K562 (cell line): ENCODE results near the gene RAB26. TPM values are rescaled to one million over a fixed set of nuclear protein-coding genes. Genes with fewer than 3 reads are reported as not detected.

ENCODE experiments used
- ASH1L ChIP-seq: fragments of 450-650 bp; IDR thresholded peaks from 2 replicates; pipeline ENCODE4 v1.6.1; 2018; ENCODE audit warnings: borderline replicate concordance, mild to moderate bottlenecking, low read depth; ENCODE audit not compliant: partially characterized antibody
- DNMT1 ChIP-seq: fragments of 450-650 bp; IDR thresholded peaks from 2 replicates; pipeline ENCODE4 v1.6.1; 2016; ENCODE audit warnings: antibody characterized with exemption, mild to moderate bottlenecking
- MAFF ChIP-seq: IDR thresholded peaks from 2 replicates; pipeline ENCODE4 v1.6.1; 2012; ENCODE audit warnings: low read length, improper control_type of control experiment
- NR2C1 ChIP-seq, 2 experiments: fragments of 450-650 bp; IDR thresholded peaks; 2 replicates each; pipeline ENCODE4 v1.6.1; 2017; ENCODE audit warnings: mild to moderate bottlenecking in 2 of 2, antibody characterized with exemption in 1 of 2, inconsistent platforms in 1 of 2, missing compliant biosample characterization in 1 of 2, missing genetic modification characterization in 1 of 2
- PHB2 ChIP-seq: fragments of 450-650 bp; IDR thresholded peaks from 2 replicates; pipeline ENCODE4 v1.6.1; 2017; ENCODE audit warnings: low read depth
- RFX7 ChIP-seq: fragments of 250-450 bp; sonication (Bioruptor Pico); IDR thresholded peaks from 2 replicates; pipeline ENCODE4 v1.5.1; 2021; ENCODE audit warnings: mild to moderate bottlenecking
- SPI1 ChIP-seq: IDR thresholded peaks from 2 replicates; pipeline ENCODE4 v1.6.1; 2011; ENCODE audit warnings: low read depth, low read length, control low read depth, borderline replicate concordance
- TOE1 ChIP-seq, 2 experiments: fragments of 450-650 bp in 1 of 2; sonication (generic) in 1 of 2; formaldehyde crosslinking in 1 of 2; IDR thresholded peaks; 2 replicates each; pipeline versions ENCODE4 v1.7.1 to v1.8.0; 2016 to 2022; ENCODE audit warnings: borderline replicate concordance in 2 of 2, mild to moderate bottlenecking in 2 of 2, antibody characterized with exemption in 1 of 2, inconsistent platforms in 1 of 2, low read depth in 1 of 2, missing genetic modification reagents in 1 of 2, moderate library complexity in 1 of 2
- ZNF146 ChIP-seq: IDR thresholded peaks from one replicate; pipeline ENCODE4 v1.6.1; 2018; ENCODE audit warnings: missing compliant biosample characterization; ENCODE audit not compliant: unreplicated experiment
- ZNF644 ChIP-seq: fragments of 200-800 bp; sonication (Bioruptor generic); IDR thresholded peaks from 2 replicates; pipeline ENCODE4 v1.6.1; 2016; ENCODE audit warnings: low read depth, missing genetic modification characterization, missing compliant biosample characterization
- polyA plus RNA-seq, 8 experiments: library from polyadenylated mRNA; depleted of rRNA in 4 of 8; stranded (reverse) in 5 of 8; unstranded in 3 of 8; fragments of >200 nt; fragmentation: Nextera tagmentation in 2 of 8; fragmentation: Illumina TruSeq in 1 of 8; extraction: Ambion mirVana in 2 of 8; extraction: Trizol in 1 of 8; gene quantifications; 2 replicates each; pipeline versions ENCODE4 v1.2.1 to v1.2.3, GENCODE V29; 2011 to 2014; ENCODE audit warnings: inconsistent platforms in 1 of 8, missing spikeins in 1 of 8
- total RNA-seq, 7 experiments: library from RNA; depleted of rRNA in 6 of 7; stranded (reverse); fragments of >200 nt in 6 of 7; fragmentation: Illumina TruSeq in 2 of 7; extraction: Trizol in 2 of 7; gene quantifications; 2 replicates each; pipeline versions ENCODE4 v1.2.1 to v1.2.3, GENCODE V29; 2011 to 2021; ENCODE audit warnings: low replicate concordance in 1 of 7
- TF ChIP-seq, protein P1 (sequence below): fragments of 250-450 bp; sonication (Bioruptor Pico); IDR thresholded peaks from 2 replicates; pipeline ENCODE4 v1.4.0; 2020; ENCODE audit warnings: mild to moderate bottlenecking, moderate library complexity
- TF ChIP-seq, protein P2 (sequence below): fragments of 250-450 bp; sonication (Bioruptor Pico); IDR thresholded peaks from 2 replicates; pipeline ENCODE4 v1.9.0; 2021; ENCODE audit warnings: mild to moderate bottlenecking
- TF ChIP-seq, protein P3 (sequence below), 3 experiments: fragments of 200-800 bp in 1 of 3; sonication (Bioruptor generic) in 1 of 3; sonication (generic) in 1 of 3; formaldehyde crosslinking in 1 of 3; IDR thresholded peaks; 2 replicates each; pipeline versions ENCODE4 v1.6.1 to v1.8.0; 2016 to 2022; ENCODE audit warnings: mild to moderate bottlenecking in 2 of 3, missing compliant biosample characterization in 2 of 3, missing genetic modification characterization in 2 of 3, missing genetic modification reagents in 1 of 3
- TF ChIP-seq, protein P4 (sequence below): sonication (generic); formaldehyde crosslinking; IDR thresholded peaks from 2 replicates; pipeline ENCODE4 v1.8.1; 2023; ENCODE audit warnings: mild to moderate bottlenecking, missing genetic modification reagents, moderate library complexity
- TF ChIP-seq, protein P5 (sequence below): fragments of 250-450 bp; sonication (Bioruptor Pico); IDR thresholded peaks from 2 replicates; pipeline ENCODE4 v1.5.0; 2021; ENCODE audit warnings: mild to moderate bottlenecking, borderline replicate concordance
- TF ChIP-seq, protein P6 (sequence below): sonication (generic); formaldehyde crosslinking; IDR thresholded peaks from 2 replicates; pipeline ENCODE4 v1.8.0; 2022; ENCODE audit warnings: mild to moderate bottlenecking, missing genetic modification reagents, borderline replicate concordance

The RAB26 gene
- total and polyA plus RNA-seq, 9 of the 15 experiments (the other 6 are each of a cell fraction or from before 2014, with no cell fraction given) = 0.25 to 6.1 (median 2.1) TPM

DNA sequence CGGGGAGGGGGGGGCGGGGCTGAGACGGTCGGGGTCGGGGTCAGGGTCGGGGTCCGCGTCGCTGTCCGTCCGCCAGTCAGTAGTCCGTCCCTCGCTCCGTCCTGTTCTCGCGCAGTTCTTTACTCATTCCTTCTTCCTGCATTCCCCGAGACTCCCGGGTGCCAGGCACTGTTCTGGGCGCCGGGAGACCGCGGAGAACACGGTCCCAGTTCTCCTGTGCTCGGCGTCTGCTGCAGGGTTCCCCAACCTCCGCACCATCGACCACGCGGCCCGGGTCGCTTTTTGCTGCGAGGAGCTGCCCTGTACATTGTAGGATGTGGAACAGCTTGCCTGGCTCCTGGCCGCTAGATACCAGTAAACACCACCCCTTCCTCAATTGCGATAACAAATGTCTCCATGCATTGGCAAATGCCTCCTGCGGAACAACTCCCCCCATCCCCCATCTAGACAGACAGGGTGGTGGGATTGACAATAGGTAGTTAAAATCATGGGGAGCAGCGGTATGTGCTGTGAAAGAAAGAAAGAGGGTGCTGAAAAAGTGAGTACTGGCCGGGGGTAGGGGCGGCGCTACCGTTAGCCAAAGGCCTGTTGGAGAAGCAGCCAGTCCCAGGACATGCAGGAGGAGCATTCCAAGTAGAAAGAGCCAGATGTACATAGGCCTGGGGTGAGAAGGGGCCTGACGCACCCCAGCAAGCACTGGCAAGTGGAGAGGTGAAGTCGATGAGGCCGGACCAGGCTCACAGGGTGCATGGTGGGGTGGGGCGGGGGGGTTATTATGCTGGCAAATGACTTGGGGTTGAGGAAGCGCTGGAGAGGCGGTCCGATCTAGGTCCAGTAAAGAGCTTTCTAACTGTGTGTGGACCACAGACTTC lies 7.8 kb downstream of the RAB26 start (continued):
- TF ChIP-seq, protein P1, sequence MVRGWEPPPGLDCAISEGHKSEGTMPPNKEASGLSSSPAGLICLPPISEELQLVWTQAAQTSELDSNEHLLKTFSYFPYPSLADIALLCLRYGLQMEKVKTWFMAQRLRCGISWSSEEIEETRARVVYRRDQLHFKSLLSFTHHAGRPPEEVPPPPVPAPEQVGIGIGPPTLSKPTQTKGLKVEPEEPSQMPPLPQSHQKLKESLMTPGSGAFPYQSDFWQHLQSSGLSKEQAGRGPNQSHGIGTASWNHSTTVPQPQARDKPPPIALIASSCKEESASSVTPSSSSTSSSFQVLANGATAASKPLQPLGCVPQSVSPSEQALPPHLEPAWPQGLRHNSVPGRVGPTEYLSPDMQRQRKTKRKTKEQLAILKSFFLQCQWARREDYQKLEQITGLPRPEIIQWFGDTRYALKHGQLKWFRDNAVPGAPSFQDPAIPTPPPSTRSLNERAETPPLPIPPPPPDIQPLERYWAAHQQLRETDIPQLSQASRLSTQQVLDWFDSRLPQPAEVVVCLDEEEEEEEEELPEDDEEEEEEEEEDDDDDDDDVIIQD (CRISPR knock-in tag) = no peak
- TF ChIP-seq TOE1 (IDR thresholded peaks at IDR 0.05; ENCODE audit: borderline replicate concordance) = no peak
- TF ChIP-seq TOE1 (CRISPR knock-in tag; IDR thresholded peaks at IDR 0.05; ENCODE audit: borderline replicate concordance, low read depth) = no peak
- TF ChIP-seq, protein P2, sequence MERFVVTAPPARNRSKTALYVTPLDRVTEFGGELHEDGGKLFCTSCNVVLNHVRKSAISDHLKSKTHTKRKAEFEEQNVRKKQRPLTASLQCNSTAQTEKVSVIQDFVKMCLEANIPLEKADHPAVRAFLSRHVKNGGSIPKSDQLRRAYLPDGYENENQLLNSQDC (CRISPR knock-in tag) = no peak
- TF ChIP-seq RFX7 (CRISPR knock-in tag) = no peak
- no peak for TF ChIP-seq DNMT1
- no peak for TF ChIP-seq NR2C1 (IDR thresholded peaks at IDR 0.05)
- TF ChIP-seq NR2C1 (tag; IDR thresholded peaks at IDR 0.05) = no peak
- TF ChIP-seq, protein P3, sequence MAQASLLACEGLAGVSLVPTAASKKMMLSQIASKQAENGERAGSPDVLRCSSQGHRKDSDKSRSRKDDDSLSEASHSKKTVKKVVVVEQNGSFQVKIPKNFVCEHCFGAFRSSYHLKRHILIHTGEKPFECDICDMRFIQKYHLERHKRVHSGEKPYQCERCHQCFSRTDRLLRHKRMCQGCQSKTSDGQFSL (CRISPR knock-in tag; IDR thresholded peaks at IDR 0.05) = peak; percentile 62; the same call in 1 of the 2 replicates
- TF ChIP-seq, protein P3 (tag; IDR thresholded peaks at IDR 0.05) = peak in 1 of 2 experiments; percentile 31; a peak in 2 of 4 replicates
- no peak for TF ChIP-seq ZNF644 (tag)
- TF ChIP-seq ZNF146 (CRISPR knock-in tag) = no peak
- no peak for TF ChIP-seq MAFF
- TF ChIP-seq, protein P4, sequence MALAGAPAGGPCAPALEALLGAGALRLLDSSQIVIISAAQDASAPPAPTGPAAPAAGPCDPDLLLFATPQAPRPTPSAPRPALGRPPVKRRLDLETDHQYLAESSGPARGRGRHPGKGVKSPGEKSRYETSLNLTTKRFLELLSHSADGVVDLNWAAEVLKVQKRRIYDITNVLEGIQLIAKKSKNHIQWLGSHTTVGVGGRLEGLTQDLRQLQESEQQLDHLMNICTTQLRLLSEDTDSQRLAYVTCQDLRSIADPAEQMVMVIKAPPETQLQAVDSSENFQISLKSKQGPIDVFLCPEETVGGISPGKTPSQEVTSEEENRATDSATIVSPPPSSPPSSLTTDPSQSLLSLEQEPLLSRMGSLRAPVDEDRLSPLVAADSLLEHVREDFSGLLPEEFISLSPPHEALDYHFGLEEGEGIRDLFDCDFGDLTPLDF (CRISPR knock-in tag) = no peak
- no peak for TF ChIP-seq ASH1L
- no peak for TF ChIP-seq PHB2
- TF ChIP-seq, protein P5, sequence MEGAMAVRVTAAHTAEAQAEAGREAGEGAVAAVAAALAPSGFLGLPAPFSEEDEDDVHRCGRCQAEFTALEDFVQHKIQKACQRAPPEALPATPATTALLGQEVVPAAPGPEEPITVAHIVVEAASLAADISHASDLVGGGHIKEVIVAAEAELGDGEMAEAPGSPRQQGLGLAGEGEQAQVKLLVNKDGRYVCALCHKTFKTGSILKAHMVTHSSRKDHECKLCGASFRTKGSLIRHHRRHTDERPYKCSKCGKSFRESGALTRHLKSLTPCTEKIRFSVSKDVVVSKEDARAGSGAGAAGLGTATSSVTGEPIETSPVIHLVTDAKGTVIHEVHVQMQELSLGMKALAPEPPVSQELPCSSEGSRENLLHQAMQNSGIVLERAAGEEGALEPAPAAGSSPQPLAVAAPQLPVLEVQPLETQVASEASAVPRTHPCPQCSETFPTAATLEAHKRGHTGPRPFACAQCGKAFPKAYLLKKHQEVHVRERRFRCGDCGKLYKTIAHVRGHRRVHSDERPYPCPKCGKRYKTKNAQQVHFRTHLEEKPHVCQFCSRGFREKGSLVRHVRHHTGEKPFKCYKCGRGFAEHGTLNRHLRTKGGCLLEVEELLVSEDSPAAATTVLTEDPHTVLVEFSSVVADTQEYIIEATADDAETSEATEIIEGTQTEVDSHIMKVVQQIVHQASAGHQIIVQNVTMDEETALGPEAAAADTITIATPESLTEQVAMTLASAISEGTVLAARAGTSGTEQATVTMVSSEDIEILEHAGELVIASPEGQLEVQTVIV (CRISPR knock-in tag) = no peak
- TF ChIP-seq SPI1 = peak; percentile 23; the same call in 1 of the 2 replicates
- TF ChIP-seq, protein P6, sequence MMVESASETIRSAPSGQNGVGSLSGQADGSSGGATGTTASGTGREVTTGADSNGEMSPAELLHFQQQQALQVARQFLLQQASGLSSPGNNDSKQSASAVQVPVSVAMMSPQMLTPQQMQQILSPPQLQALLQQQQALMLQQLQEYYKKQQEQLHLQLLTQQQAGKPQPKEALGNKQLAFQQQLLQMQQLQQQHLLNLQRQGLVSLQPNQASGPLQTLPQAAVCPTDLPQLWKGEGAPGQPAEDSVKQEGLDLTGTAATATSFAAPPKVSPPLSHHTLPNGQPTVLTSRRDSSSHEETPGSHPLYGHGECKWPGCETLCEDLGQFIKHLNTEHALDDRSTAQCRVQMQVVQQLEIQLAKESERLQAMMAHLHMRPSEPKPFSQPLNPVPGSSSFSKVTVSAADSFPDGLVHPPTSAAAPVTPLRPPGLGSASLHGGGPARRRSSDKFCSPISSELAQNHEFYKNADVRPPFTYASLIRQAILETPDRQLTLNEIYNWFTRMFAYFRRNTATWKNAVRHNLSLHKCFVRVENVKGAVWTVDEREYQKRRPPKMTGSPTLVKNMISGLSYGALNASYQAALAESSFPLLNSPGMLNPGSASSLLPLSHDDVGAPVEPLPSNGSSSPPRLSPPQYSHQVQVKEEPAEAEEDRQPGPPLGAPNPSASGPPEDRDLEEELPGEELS (CRISPR knock-in tag) = no peak
